ENCODE data around the gene ZNF407. TPM values are rescaled to one million over a fixed set of nuclear protein-coding genes. Genes with fewer than 3 reads are reported as not detected.

ZNF407 gene
- total RNA-seq, 4 donors from 2014 or later: 18.1 to 29.1 (median 19.7) TPM

DNA sequence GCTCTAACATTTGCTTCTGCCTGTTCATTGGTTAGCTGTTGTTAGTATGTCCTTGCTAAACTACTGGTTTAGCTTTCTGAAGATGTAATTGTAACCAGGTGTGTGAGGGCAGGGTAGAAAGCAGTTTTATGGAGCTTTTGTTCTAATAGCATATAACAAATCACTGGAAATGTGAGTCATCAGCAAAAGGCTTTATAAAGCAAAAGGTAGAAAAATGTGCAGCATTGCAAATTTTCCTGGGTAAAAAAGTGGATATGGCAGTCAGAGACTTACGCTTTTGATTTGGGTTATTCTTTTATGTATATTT is 85.3 kb downstream of the ZNF407 start:
- Histone ChIP-seq H3K27me3 (no peaks in the 10 kb centered on the region), H3K4me3 (no peak overlapping the region), H3K27ac (no peak overlapping the region), H3K36me3 (peaks cover 0 to 33% of the 10 kb centered on the region in 2 donors), H3K9me3 (peaks cover 0 to 3% (median 0%) of the 10 kb centered on the region in 3 donors), H3K4me1 (no peaks in the 10 kb centered on the region)
- no peak for ATAC-seq
- no peak for TF ChIP-seq POLR2AphosphoS5 (IDR thresholded peaks at IDR 0.05)
- no peak for TF ChIP-seq POLR2A (IDR thresholded peaks at IDR 0.05)
- TF ChIP-seq, protein P1, sequence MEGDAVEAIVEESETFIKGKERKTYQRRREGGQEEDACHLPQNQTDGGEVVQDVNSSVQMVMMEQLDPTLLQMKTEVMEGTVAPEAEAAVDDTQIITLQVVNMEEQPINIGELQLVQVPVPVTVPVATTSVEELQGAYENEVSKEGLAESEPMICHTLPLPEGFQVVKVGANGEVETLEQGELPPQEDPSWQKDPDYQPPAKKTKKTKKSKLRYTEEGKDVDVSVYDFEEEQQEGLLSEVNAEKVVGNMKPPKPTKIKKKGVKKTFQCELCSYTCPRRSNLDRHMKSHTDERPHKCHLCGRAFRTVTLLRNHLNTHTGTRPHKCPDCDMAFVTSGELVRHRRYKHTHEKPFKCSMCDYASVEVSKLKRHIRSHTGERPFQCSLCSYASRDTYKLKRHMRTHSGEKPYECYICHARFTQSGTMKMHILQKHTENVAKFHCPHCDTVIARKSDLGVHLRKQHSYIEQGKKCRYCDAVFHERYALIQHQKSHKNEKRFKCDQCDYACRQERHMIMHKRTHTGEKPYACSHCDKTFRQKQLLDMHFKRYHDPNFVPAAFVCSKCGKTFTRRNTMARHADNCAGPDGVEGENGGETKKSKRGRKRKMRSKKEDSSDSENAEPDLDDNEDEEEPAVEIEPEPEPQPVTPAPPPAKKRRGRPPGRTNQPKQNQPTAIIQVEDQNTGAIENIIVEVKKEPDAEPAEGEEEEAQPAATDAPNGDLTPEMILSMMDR (IDR thresholded peaks at IDR 0.05): no peak
- no peak for TF ChIP-seq EP300 (IDR thresholded peaks at IDR 0.05)
- 82 to 91% methylated on average over 1 of the region's 1 CpG for WGBS, 2 donors (ENCODE audit: low coverage in 1 of 2)

DNA sequence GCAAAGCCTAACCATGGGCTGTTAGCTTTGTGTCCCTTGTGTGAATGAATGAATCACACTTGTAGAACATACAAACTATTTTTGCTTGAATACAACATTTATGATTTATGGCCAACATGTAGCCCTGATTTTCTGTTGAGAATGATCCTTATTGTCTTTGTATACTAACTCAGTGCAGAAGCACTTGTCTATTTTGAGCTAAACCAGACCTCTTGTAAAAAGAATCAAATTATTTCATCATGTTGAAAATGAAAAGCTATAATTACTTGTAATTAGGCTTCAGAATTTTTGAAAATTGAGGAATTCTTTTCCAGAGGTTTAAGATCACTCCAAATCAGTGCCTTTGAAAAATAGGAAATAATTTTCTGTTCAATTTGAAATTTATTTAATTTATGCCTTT is 85.9 kb downstream of the ZNF407 start:
- TF ChIP-seq POLR2A (IDR thresholded peaks at IDR 0.05): no peak
- no peak for TF ChIP-seq POLR2AphosphoS5 (IDR thresholded peaks at IDR 0.05)
- TF ChIP-seq, protein P1 (IDR thresholded peaks at IDR 0.05): no peak
- TF ChIP-seq EP300 (IDR thresholded peaks at IDR 0.05): no peak
- no peak overlapping the region for H3K4me3 ChIP-seq
- peaks cover 0 to 33% of the 10 kb centered on the region in 2 donors for H3K36me3 ChIP-seq
- ATAC-seq: no peak
- H3K27ac ChIP-seq: no peak overlapping the region
- H3K9me3 ChIP-seq: no peaks in the 10 kb centered on the region
- H3K27me3 ChIP-seq: no peaks in the 10 kb centered on the region
- no peaks in the 10 kb centered on the region for H3K4me1 ChIP-seq

DNA sequence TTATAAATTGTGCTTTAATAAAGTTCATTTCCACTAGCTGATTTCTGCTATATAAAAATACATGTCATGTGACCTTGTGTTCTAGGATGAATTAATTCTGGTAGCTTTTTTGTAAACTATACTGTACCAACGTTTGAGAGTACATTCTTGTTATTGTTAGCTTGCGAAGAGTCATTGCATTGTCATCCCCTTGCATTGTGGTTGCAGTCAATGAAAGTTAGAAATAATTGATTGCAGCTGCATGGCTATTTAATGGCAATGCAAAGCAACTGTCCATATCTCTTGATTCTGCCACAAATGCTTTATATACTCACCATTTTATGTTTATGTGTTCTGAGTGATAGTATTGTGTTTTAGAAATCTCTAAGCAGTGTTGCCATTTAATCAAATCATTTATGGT is 91.6 kb downstream of the ZNF407 start:
- WGBS, 2 donors (ENCODE audit: low coverage in 1 of 2): 50 to 59% methylated on average over 2 of the region's 2 CpGs
- no peak for ATAC-seq
- TF ChIP-seq EP300 (IDR thresholded peaks at IDR 0.05) (no peak), POLR2A (IDR thresholded peaks at IDR 0.05) (no peak), POLR2AphosphoS5 (IDR thresholded peaks at IDR 0.05) (no peak)
- TF ChIP-seq, protein P1 (IDR thresholded peaks at IDR 0.05): no peak

DNA sequence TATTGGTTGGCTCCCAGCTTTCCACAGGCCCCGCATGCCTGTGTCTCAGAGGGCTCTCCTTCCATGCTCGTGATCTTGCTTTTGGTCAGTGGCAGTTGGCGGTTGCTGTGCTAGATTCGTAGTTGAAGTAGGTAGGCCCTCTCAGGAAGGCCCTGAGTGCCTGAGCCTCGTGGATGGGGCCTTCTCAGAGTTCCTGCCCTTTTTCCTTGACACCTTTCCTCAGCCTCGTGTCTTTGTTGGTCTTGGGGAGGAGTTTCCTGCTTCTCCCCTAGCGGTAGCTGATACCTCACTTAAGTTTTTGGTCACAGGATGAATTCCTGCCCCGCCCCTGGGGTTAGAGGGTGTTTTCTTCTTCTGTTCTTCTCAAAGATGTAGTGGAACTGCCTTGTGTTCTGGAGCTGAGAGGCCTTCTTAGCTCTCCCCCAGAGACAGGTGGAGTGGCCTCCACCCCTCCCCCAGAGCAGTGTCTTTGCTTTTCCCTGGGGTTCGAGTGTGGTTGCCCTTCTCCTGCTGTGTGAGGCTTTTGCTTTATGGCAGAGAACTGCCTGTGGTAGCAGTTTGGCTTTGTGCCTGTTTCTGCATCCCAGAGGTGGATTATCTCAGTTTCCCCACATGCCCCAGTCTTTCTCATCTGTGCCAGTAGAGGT is 94.8 kb downstream of the ZNF407 start:
- TF ChIP-seq POLR2AphosphoS5 (IDR thresholded peaks at IDR 0.05) (no peak), POLR2A (IDR thresholded peaks at IDR 0.05) (no peak), EP300 (IDR thresholded peaks at IDR 0.05) (no peak)
- TF ChIP-seq, protein P1 (IDR thresholded peaks at IDR 0.05): no peak
- 85% methylated on average over 2 of the region's 9 CpGs; no CpG with 5 or more reads in 1 of the 2 donors for WGBS, 2 donors (ENCODE audit: low coverage in 1 of 2)
- no peaks in the 10 kb centered on the region for H3K9me3 ChIP-seq
- no peak for ATAC-seq
- no peaks in the 10 kb centered on the region for H3K4me1 ChIP-seq
- H3K36me3 ChIP-seq: peaks cover 0 to 7% of the 10 kb centered on the region in 2 donors
- H3K27me3 ChIP-seq: no peaks in the 10 kb centered on the region
- H3K27ac ChIP-seq: no peak overlapping the region
- H3K4me3 ChIP-seq: no peak overlapping the region

More for the DNA sequence above, 91.6 kb downstream of the ZNF407 start:
- H3K4me1 ChIP-seq: no peaks in the 10 kb centered on the region
- H3K27me3 ChIP-seq: no peaks in the 10 kb centered on the region
- H3K36me3 ChIP-seq: peaks cover 0 to 26% of the 10 kb centered on the region in 2 donors
- no peak overlapping the region for H3K27ac ChIP-seq
- H3K9me3 ChIP-seq: no peaks in the 10 kb centered on the region
- no peak overlapping the region for H3K4me3 ChIP-seq

DNA sequence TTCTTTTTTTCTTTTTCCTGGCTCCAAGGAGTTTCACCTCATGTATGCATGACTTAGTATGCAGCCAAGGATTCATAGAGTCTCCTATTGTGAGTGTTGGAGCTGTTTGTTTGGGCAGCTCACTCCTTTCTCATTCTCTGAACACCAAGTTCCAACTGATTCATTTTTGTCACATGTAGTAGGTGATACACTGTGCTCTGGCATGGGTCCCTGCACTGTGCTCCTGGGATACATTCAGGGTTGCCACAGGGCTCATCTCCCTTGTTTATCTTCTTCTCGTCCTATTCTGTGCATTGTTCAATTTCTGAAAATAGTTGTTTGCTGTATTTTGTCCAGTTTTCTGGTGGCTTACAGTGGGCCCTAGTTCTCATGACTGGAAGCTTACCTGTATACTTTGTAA is 96.8 kb downstream of the ZNF407 start:
- H3K27ac ChIP-seq: no peak overlapping the region
- H3K36me3 ChIP-seq: no peaks in the 10 kb centered on the region
- H3K9me3 ChIP-seq: no peaks in the 10 kb centered on the region
- H3K4me1 ChIP-seq: no peaks in the 10 kb centered on the region
- no peaks in the 10 kb centered on the region for H3K27me3 ChIP-seq
- no peak overlapping the region for H3K4me3 ChIP-seq
- no peak for TF ChIP-seq POLR2A (IDR thresholded peaks at IDR 0.05)
- TF ChIP-seq, protein P1 (IDR thresholded peaks at IDR 0.05): no peak
- no peak for TF ChIP-seq EP300 (IDR thresholded peaks at IDR 0.05)
- TF ChIP-seq POLR2AphosphoS5 (IDR thresholded peaks at IDR 0.05): no peak
- WGBS, 2 donors (ENCODE audit: low coverage in 1 of 2): 67 to 75% methylated on average over 1 of the region's 1 CpG
- ATAC-seq: no peak

Measured in gastroesophageal sphincter (tissue), 4 donors.